HL-60/S4 treated with retinoic acid at 250 ng/mL for 4 days and 3 days (cell line): ENCODE results near the gene PRRX2.
"Not testable (repeated sequence)": the region's sequence is repeated elsewhere in the genome, so short reads cannot be mapped to it uniquely, and the experiment has no call there.

Experiments used
- in situ Hi-C: fragments of 300-500 bp; cut with MboI; formaldehyde crosslinking; loops from 2 replicates; pipeline ENCODE4 v1.7.0; 2022; ENCODE audit warnings: low sequenced_read_pairs

PRRX2 gene

GRCh38 chr9:129726322-129727160, 61.1 kb downstream of the PRRX2 start:
- in situ Hi-C loops: no loop called here

GRCh38 chr9:129728744-129729143, 63.3 kb downstream of the PRRX2 start:
- in situ Hi-C loops: no loop called here

- in situ Hi-C loops: no loop called here
Measured at GRCh38 chr9:129731477-129732085, 66.1 kb downstream of the PRRX2 start.

- in situ Hi-C loops: no loop called here
Measured at GRCh38 chr9:129732100-129732499, 66.7 kb downstream of the PRRX2 start.

- in situ Hi-C loops: no loop called here
Measured at GRCh38 chr9:129732946-129733631, 67.6 kb downstream of the PRRX2 start.

- in situ Hi-C loops: no loop called here
Measured at GRCh38 chr9:129733632-129733953, 68.1 kb downstream of the PRRX2 start.

- in situ Hi-C loops: loop anchor here (5.0 kb wide), 1 partner anchor 47 kb away; no protein-coding TSS in a partner anchor
Measured at GRCh38 chr9:129735546-129735945, 70.1 kb downstream of the PRRX2 start.

- in situ Hi-C loops: loop anchor here (5.0 kb wide), 1 partner anchor 46 kb away; no protein-coding TSS in a partner anchor
Measured at GRCh38 chr9:129736334-129736733, 70.9 kb downstream of the PRRX2 start.

- in situ Hi-C loops: loop anchor here (5.0 kb wide), 1 partner anchor 45 kb away; no protein-coding TSS in a partner anchor
Measured at GRCh38 chr9:129737479-129738274, 72.2 kb downstream of the PRRX2 start.

GRCh38 chr9:129739432-129739831, 74.0 kb downstream of the PRRX2 start:
- in situ Hi-C loops: loop anchor here (5.0 kb wide), 1 partner anchor 43 kb away; no protein-coding TSS in a partner anchor

- in situ Hi-C loops: no loop called here
Measured at GRCh38 chr9:129740174-129740573, 74.7 kb downstream of the PRRX2 start.

- in situ Hi-C loops: no loop called here
Measured at GRCh38 chr9:129740666-129741464, 75.4 kb downstream of the PRRX2 start.

GRCh38 chr9:129745200-129745599, 79.8 kb downstream of the PRRX2 start:
- in situ Hi-C loops: no loop called here

GRCh38 chr9:129746092-129746777, 80.8 kb downstream of the PRRX2 start:
- in situ Hi-C loops: no loop called here

- in situ Hi-C loops: no loop called here
Measured at GRCh38 chr9:129748249-129748648, 82.8 kb downstream of the PRRX2 start.

GRCh38 chr9:129749052-129749451, 83.6 kb downstream of the PRRX2 start:
- in situ Hi-C loops: not testable (repeated sequence)

GRCh38 chr9:129749575-129749974, 84.1 kb downstream of the PRRX2 start:
- in situ Hi-C loops: no loop called here

GRCh38 chr9:129750013-129750638, 84.7 kb downstream of the PRRX2 start:
- in situ Hi-C loops: no loop called here
